Measurements from ENCODE around the gene TSPAN4. TPM values are rescaled to one million over a fixed set of nuclear protein-coding genes. Genes with fewer than 3 reads are reported as not detected.

The TSPAN4 gene
- total RNA-seq, 1 donor from 2014 or later = 2.3 TPM

GRCh38 chr11:815675-816432 lies 26.8 kb upstream of the TSPAN4 start:
- peaks cover 31% of the 10 kb centered on the region for H3K36me3 Mint-ChIP-seq (ENCODE audit: low read depth)
- H3K9me3 Mint-ChIP-seq = no peaks in the 10 kb centered on the region
- POLR2A ChIA-PET = interaction anchor here (0.6 to 5.6 kb wide), 2 partner anchors 15 to 20 kb away, joined by 5 to 104 read pairs; partner anchors contain the start of genes CD151 and CRACR2B
- no peak overlapping the region for H3K4me3 Mint-ChIP-seq
- ATAC-seq (ENCODE audit: low read depth) (no peak), DNase-seq (no peak)
- no peak for TF ChIP-seq CTCF (IDR thresholded peaks at IDR 0.05)
- intact Hi-C loops (cut with micrococcal nuclease) = no loop called here
- no peaks in the 10 kb centered on the region for H3K27me3 Mint-ChIP-seq
- H3K27ac Mint-ChIP-seq = no peak overlapping the region
- CTCF ChIA-PET = no interaction called here
- peaks cover 21% of the 10 kb centered on the region for H3K4me1 Mint-ChIP-seq

GRCh38 chr11:816433-816779 lies 26.2 kb upstream of the TSPAN4 start:
- no peak overlapping the region for H3K27ac Mint-ChIP-seq
- ChIA-PET CTCF (no interaction called here), POLR2A (interaction anchor here (0.6 to 5.6 kb wide), 2 partner anchors 15 to 20 kb away, joined by 5 to 104 read pairs; partner anchors contain the start of genes CD151 and CRACR2B)
- DNase-seq (no peak), ATAC-seq (ENCODE audit: low read depth) (no peak)
- H3K4me3 Mint-ChIP-seq = no peak overlapping the region
- H3K9me3 Mint-ChIP-seq = no peaks in the 10 kb centered on the region
- TF ChIP-seq CTCF (IDR thresholded peaks at IDR 0.05) = no peak
- H3K4me1 Mint-ChIP-seq = peaks cover 20% of the 10 kb centered on the region
- intact Hi-C loops (cut with micrococcal nuclease) = no loop called here
- H3K27me3 Mint-ChIP-seq = no peaks in the 10 kb centered on the region
- peaks cover 25% of the 10 kb centered on the region for H3K36me3 Mint-ChIP-seq (ENCODE audit: low read depth)

GRCh38 chr11:818396-819128 lies 24.1 kb upstream of the TSPAN4 start, which contains the start of gene PNPLA2:
PNPLA2 (plus strand) TSS chr11:818914; CDS start chr11:819719, 805 bp downstream.
- ChIA-PET POLR2A (interaction anchor here (0.9 to 5.6 kb wide), 16 partner anchors 8 to 282 kb away, joined by 3 to 104 read pairs (median 7); partner anchors contain the start of genes CD151, CRACR2B, DEAF1 and LRRC56), CTCF (no interaction called here)
- DNase-seq = no peak
- Mint-ChIP-seq H3K4me1 (peaks cover 14% of the 10 kb centered on the region), H3K4me3 (peak within 1 kb of the TSS; percentile 85), H3K27me3 (no peaks in the 10 kb centered on the region), H3K36me3 (ENCODE audit: low read depth) (peaks cover 12% of the 10 kb centered on the region), H3K27ac (peak within 1 kb of the TSS; percentile 41), H3K9me3 (no peaks in the 10 kb centered on the region)
- TF ChIP-seq CTCF (IDR thresholded peaks at IDR 0.05) = no peak
- intact Hi-C loops (cut with micrococcal nuclease) = loop anchor here (1.0 kb wide), 2 partner anchors 9 to 20 kb away; partner anchors contain the start of genes RPLP2 and SLC25A22
- ATAC-seq (ENCODE audit: low read depth) = no peak

- Mint-ChIP-seq H3K27ac (no peak overlapping the region), H3K36me3 (ENCODE audit: low read depth) (peaks cover 13% of the 10 kb centered on the region), H3K4me3 (peak overlapping the region; percentile 85), H3K27me3 (no peaks in the 10 kb centered on the region), H3K9me3 (no peaks in the 10 kb centered on the region), H3K4me1 (peaks cover 14% of the 10 kb centered on the region)
- intact Hi-C loops (cut with micrococcal nuclease) = loop anchor here (1.0 kb wide), 2 partner anchors 10 to 21 kb away; partner anchors contain the start of genes RPLP2 and SLC25A22
- no peak for TF ChIP-seq CTCF (IDR thresholded peaks at IDR 0.05)
- ATAC-seq (ENCODE audit: low read depth) (peak; percentile 85), DNase-seq (peak; percentile 95)
- POLR2A ChIA-PET = interaction anchor here (0.5 to 5.6 kb wide), 20 partner anchors 9 to 719 kb away, joined by 3 to 104 read pairs (median 6); partner anchors contain the start of genes AP2A2, CD151, CRACR2B and DEAF1
- CTCF ChIA-PET = interaction anchor here (1.0 kb wide), 1 partner anchor 24 kb away, joined by 4 read pairs; the partner anchor contains the start of gene TSPAN4
These were observed 23.3 kb upstream of the TSPAN4 start for GRCh38 chr11:819129-819931.
